Brain microvascular endothelial cell (primary cell): ENCODE results near the gene MYG1.

ENCODE experiments used
- DNase-seq: peaks from one replicate; pipeline ENCODE4 v3.0.0-alpha.2; 2020
- H3K27ac ChIP-seq: fragments of 250-450 bp; sonication (Bioruptor Pico); 2 replicates; pipeline ENCODE4 v1.5.1; 2020; ENCODE audit warnings: mild to moderate bottlenecking, moderate library complexity
- H3K27me3 ChIP-seq: fragments of 250-450 bp; sonication (Bioruptor Pico); replicated peaks from 2 replicates; pipeline ENCODE4 v1.5.1; 2020; ENCODE audit warnings: mild to moderate bottlenecking
- H3K36me3 ChIP-seq: fragments of 250-450 bp; sonication (Bioruptor Pico); replicated peaks from 2 replicates; pipeline ENCODE4 v1.5.1; 2020; ENCODE audit warnings: mild to moderate bottlenecking
- H3K4me3 ChIP-seq: 2 replicates; pipeline ENCODE4 v1.5.1; 2011; ENCODE audit warnings: low read depth, mild to moderate bottlenecking, control low read depth, low read length, moderate library complexity
- CTCF ChIP-seq: IDR thresholded peaks from 2 replicates; pipeline ENCODE4 v1.5.1; 2011; ENCODE audit warnings: low read depth, mild to moderate bottlenecking, moderate library complexity, low read length, control low read depth, inconsistent platforms; ENCODE audit errors: missing control alignments
- in situ Hi-C: cut with HindIII; loops from 2 replicates; pipeline ENCODE4 v1.10.0; 2017; ENCODE audit warnings: low sequenced_read_pairs, low pct_ligation_motif_present

The MYG1 gene

GRCh38 chr12:53299454-53300180 lies at the start of gene MYG1:
Gene MYG1, plus strand, starts transcription at chr12:53299695. Its CDS starts 43 bp downstream, at chr12:53299738.
- no peaks in the 10 kb centered on the region for H3K27me3 ChIP-seq
- peak within 1 kb of the TSS; percentile 96 for H3K4me3 ChIP-seq
- peak; percentile 51 for TF ChIP-seq CTCF
- peak; percentile 76 for DNase-seq
- peaks cover 14% of the 10 kb centered on the region for H3K36me3 ChIP-seq
- peak within 1 kb of the TSS; percentile 85 for H3K27ac ChIP-seq
- in situ Hi-C loops = no loop called here

GRCh38 chr12:53251477-53252348 lies 47.8 kb upstream of the MYG1 start:
- Histone ChIP-seq H3K27ac (peak overlapping the region; percentile 37), H3K4me3 (peak overlapping the region; percentile 87), H3K27me3 (no peaks in the 10 kb centered on the region), H3K36me3 (peaks cover 8% of the 10 kb centered on the region)
- peak; percentile 58 for TF ChIP-seq CTCF
- peak; percentile 45 for DNase-seq
- in situ Hi-C loops = no loop called here

GRCh38 chr12:53252349-53252916 lies 47.1 kb upstream of the MYG1 start:
- H3K36me3 ChIP-seq = peaks cover 8% of the 10 kb centered on the region
- in situ Hi-C loops = no loop called here
- no peak for DNase-seq
- H3K27ac ChIP-seq = peak overlapping the region; percentile 37
- no peak for TF ChIP-seq CTCF
- H3K4me3 ChIP-seq = peak overlapping the region; percentile 87
- H3K27me3 ChIP-seq = no peaks in the 10 kb centered on the region

- DNase-seq = no peak
- H3K36me3 ChIP-seq = peaks cover 8% of the 10 kb centered on the region
- H3K27ac ChIP-seq = no peak overlapping the region
- no peak for TF ChIP-seq CTCF
- peak overlapping the region; percentile 9 for H3K4me3 ChIP-seq
- H3K27me3 ChIP-seq = no peaks in the 10 kb centered on the region
- in situ Hi-C loops = no loop called here
Measured at GRCh38 chr12:53253298-53253697, 46.2 kb upstream of the MYG1 start.

GRCh38 chr12:53254816-53255545 lies 44.5 kb upstream of the MYG1 start:
- Histone ChIP-seq H3K4me3 (no peak overlapping the region), H3K27me3 (no peaks in the 10 kb centered on the region), H3K36me3 (peaks cover 8% of the 10 kb centered on the region), H3K27ac (no peak overlapping the region)
- in situ Hi-C loops = no loop called here
- no peak for DNase-seq
- no peak for TF ChIP-seq CTCF
